ENCODE data around the gene TNFRSF13B. TPM values are rescaled to one million over a fixed set of nuclear protein-coding genes. Genes with fewer than 3 reads are reported as not detected.

The TNFRSF13B gene
- total RNA-seq, 3 donors from 2014 or later: 0.38 to 1.4 (median 0.98) TPM

GRCh38 chr17:16919663-16920627 is 52.0 kb downstream of the TNFRSF13B start:
- Histone ChIP-seq H3K4me1 (ENCODE audit: low read depth) (no peaks in the 10 kb centered on the region), H3K36me3 (ENCODE audit: low read depth) (no peaks in the 10 kb centered on the region), H3K9me3 (no peaks in the 10 kb centered on the region), H3K4me3 (no peak overlapping the region)
- intact Hi-C loops (cut with DNase I, micrococcal nuclease): no loop called here
- ATAC-seq (no peak), DNase-seq (no peak)
- TF ChIP-seq, protein P1, sequence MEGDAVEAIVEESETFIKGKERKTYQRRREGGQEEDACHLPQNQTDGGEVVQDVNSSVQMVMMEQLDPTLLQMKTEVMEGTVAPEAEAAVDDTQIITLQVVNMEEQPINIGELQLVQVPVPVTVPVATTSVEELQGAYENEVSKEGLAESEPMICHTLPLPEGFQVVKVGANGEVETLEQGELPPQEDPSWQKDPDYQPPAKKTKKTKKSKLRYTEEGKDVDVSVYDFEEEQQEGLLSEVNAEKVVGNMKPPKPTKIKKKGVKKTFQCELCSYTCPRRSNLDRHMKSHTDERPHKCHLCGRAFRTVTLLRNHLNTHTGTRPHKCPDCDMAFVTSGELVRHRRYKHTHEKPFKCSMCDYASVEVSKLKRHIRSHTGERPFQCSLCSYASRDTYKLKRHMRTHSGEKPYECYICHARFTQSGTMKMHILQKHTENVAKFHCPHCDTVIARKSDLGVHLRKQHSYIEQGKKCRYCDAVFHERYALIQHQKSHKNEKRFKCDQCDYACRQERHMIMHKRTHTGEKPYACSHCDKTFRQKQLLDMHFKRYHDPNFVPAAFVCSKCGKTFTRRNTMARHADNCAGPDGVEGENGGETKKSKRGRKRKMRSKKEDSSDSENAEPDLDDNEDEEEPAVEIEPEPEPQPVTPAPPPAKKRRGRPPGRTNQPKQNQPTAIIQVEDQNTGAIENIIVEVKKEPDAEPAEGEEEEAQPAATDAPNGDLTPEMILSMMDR (IDR thresholded peaks at IDR 0.05): no peak

GRCh38 chr17:16918443-16918842 is 53.5 kb downstream of the TNFRSF13B start:
- ATAC-seq (peak; percentile 71), DNase-seq (peak in 1 of 3 donors; percentile 33)
- Histone ChIP-seq H3K9me3 (no peaks in the 10 kb centered on the region), H3K4me3 (no peak overlapping the region), H3K36me3 (ENCODE audit: low read depth) (no peaks in the 10 kb centered on the region), H3K4me1 (ENCODE audit: low read depth) (no peaks in the 10 kb centered on the region)
- TF ChIP-seq, protein P1 (IDR thresholded peaks at IDR 0.05): no peak
- intact Hi-C loops (cut with DNase I, micrococcal nuclease): no loop called here

- Histone ChIP-seq H3K9me3 (no peaks in the 10 kb centered on the region), H3K4me3 (no peak overlapping the region), H3K4me1 (ENCODE audit: low read depth) (no peaks in the 10 kb centered on the region), H3K36me3 (ENCODE audit: low read depth) (no peaks in the 10 kb centered on the region)
- intact Hi-C loops (cut with DNase I, micrococcal nuclease): no loop called here
- DNase-seq: no peak
- TF ChIP-seq, protein P1 (IDR thresholded peaks at IDR 0.05): no peak
- ATAC-seq: no peak
These were observed 54.1 kb downstream of the TNFRSF13B start for GRCh38 chr17:16917671-16918394.

- H3K4me1 ChIP-seq (ENCODE audit: low read depth): no peaks in the 10 kb centered on the region
- H3K9me3 ChIP-seq: no peaks in the 10 kb centered on the region
- no peaks in the 10 kb centered on the region for H3K36me3 ChIP-seq (ENCODE audit: low read depth)
- intact Hi-C loops (cut with DNase I, micrococcal nuclease): no loop called here
- no peak for DNase-seq
- no peak overlapping the region for H3K4me3 ChIP-seq
- no peak for ATAC-seq
- TF ChIP-seq, protein P1 (IDR thresholded peaks at IDR 0.05): no peak
These were observed 55.4 kb downstream of the TNFRSF13B start for GRCh38 chr17:16916557-16916920.

DNA sequence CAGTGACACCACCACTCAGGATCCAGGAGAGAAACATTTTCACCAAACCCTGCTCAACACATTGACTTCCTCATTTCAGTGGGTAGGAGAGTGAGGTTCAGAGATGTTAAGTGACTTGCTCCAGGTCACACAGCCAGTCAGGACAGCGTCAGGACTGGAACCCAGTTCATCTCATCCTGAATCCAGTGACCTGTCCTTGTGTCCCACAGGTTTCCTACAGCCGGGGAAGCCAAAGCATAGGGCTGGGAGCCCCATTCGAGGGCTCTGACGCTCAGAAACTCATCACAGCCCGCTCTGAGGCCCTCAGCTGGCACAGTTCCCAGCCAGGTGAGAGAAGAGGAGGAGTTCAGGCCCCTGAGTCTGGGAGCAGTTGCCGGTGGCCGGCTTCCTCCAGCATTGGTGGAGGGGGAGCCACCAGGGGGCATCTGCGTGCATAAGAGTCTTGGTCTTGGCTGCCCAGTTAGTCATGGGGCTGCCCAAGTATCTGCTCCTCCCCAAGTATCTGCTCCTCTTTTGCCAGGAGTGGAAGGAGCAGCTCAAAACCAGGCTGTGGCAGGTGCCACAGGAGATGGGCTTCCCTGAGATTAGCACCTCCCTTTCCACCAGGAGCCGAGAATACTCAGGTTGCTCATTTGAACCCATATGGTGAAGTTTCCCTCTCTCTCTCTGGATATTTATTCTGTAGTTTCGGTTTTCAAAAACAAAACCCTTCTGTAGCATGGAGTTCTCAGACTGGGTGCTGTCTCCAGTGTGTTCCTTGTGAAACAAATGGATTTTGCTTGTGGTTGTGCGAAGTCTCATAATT is 56.0 kb downstream of the TNFRSF13B start:
- Histone ChIP-seq H3K4me3 (no peak overlapping the region), H3K4me1 (ENCODE audit: low read depth) (no peaks in the 10 kb centered on the region), H3K36me3 (ENCODE audit: low read depth) (no peaks in the 10 kb centered on the region), H3K9me3 (no peaks in the 10 kb centered on the region)
- ATAC-seq (peak; percentile 81), DNase-seq (peak in 2 of 3 donors; percentile 80 to 81)
- intact Hi-C loops (cut with DNase I, micrococcal nuclease): no loop called here
- TF ChIP-seq, protein P1 (IDR thresholded peaks at IDR 0.05): no peak

Data from mucosa of descending colon (tissue), 3 donors.